Mucosa of gallbladder (tissue), 1 donor: ENCODE results near the gene SPI1. TPM values are rescaled to one million over a fixed set of nuclear protein-coding genes. Genes with fewer than 3 reads are reported as not detected.
A peak's percentile ranks its signal among the peaks of the same experiment; 100 is the strongest.

ENCODE experiments used
- DNase-seq: peaks from one replicate; pipeline ENCODE4 v3.0.0-alpha.2; 2020; ENCODE audit warnings: low spot score
- total RNA-seq: library from RNA; stranded (reverse); gene quantifications from one replicate; pipeline ENCODE4 v1.2.1, GENCODE V29; 2021
- donor health status: DM: no; HTN: no; CAD: no.

SPI1 gene
- total RNA-seq, 1 donor from 2014 or later: 35.3 TPM

GRCh38 chr11:47406896-47407745, 28.8 kb upstream of the SPI1 start:
- DNase-seq: no peak

- no peak for DNase-seq
Measured at GRCh38 chr11:47403571-47403970, 25.2 kb upstream of the SPI1 start.

GRCh38 chr11:47403135-47403534, 24.8 kb upstream of the SPI1 start:
- no peak for DNase-seq

GRCh38 chr11:47400768-47401279, 22.5 kb upstream of the SPI1 start:
- no peak for DNase-seq

GRCh38 chr11:47399860-47400767, 21.8 kb upstream of the SPI1 start:
- no peak for DNase-seq

GRCh38 chr11:47398551-47398950, 20.2 kb upstream of the SPI1 start:
- DNase-seq: no peak

- no peak for DNase-seq
Measured at GRCh38 chr11:47398011-47398410, 19.7 kb upstream of the SPI1 start.

- DNase-seq: no peak
Measured at GRCh38 chr11:47396049-47396320, 17.6 kb upstream of the SPI1 start.

GRCh38 chr11:47395223-47396048, 17.1 kb upstream of the SPI1 start:
- DNase-seq: no peak

- peak; percentile 59 for DNase-seq
Measured at GRCh38 chr11:47394322-47395222, 16.2 kb upstream of the SPI1 start.

GRCh38 chr11:47394050-47394321, 15.6 kb upstream of the SPI1 start:
- DNase-seq: no peak

- DNase-seq: peak; percentile 45
Measured at GRCh38 chr11:47393163-47394049, 15.1 kb upstream of the SPI1 start.

- no peak for DNase-seq
Measured at GRCh38 chr11:47392546-47393162, 14.3 kb upstream of the SPI1 start.

GRCh38 chr11:47391711-47392432, 13.5 kb upstream of the SPI1 start:
- DNase-seq: no peak

- no peak for DNase-seq
Measured at GRCh38 chr11:47391077-47391583, 12.8 kb upstream of the SPI1 start.

- no peak for DNase-seq
Measured at GRCh38 chr11:47390422-47390760, 12.0 kb upstream of the SPI1 start.

GRCh38 chr11:47389577-47390421, 11.5 kb upstream of the SPI1 start:
- no peak for DNase-seq
